Medulla oblongata (tissue), 1 donor: ENCODE data around the gene SH3GL2.
"Not testable (repeated sequence)": the region's sequence is repeated elsewhere in the genome, so short reads cannot be mapped to it uniquely, and the experiment has no call there.

Experiments used
- DNase-seq: peaks from one replicate; pipeline ENCODE4 v3.0.0-alpha.2; 2015; ENCODE audit errors: extremely low spot score

The SH3GL2 gene

DNA sequence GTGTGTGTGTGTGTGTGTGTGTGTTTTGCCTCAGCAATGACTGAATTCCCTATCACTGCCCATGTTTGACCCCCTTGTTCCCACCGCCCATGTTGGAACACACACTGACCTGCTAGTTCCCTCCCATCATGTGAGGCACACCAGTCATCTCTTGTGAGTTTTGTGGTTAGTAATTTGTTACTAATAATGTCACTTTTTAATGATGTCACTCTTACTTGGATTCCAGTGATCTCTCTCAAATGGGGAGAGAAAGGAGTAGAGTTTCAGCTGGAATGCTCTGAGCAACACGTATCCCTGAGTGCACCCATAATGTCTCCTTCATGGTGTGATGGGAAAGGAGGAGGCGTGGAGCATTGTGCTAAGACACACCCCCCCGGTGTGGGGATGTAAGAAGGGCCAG, 172.6 kb downstream of the SH3GL2 start:
- DNase-seq = no peak

DNA sequence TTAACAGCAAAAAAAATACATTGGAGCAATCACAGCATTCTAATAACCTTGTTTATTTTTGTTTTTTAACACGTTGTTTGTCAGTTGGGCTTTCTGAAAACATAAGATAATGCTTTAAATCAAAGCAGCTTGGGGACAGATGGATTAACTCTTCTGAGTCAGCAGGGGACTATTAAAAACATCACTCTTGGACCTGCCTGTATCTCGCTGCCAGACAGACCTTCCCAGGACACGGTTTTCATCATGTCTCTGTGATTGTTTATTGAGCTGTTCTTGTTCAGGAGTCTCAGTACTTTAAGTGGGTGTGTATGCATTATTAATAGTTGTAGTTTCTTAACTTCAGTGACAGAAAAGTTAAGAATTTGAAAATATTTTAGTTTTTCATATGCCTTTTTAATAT, 173.2 kb downstream of the SH3GL2 start:
- no peak for DNase-seq

DNA sequence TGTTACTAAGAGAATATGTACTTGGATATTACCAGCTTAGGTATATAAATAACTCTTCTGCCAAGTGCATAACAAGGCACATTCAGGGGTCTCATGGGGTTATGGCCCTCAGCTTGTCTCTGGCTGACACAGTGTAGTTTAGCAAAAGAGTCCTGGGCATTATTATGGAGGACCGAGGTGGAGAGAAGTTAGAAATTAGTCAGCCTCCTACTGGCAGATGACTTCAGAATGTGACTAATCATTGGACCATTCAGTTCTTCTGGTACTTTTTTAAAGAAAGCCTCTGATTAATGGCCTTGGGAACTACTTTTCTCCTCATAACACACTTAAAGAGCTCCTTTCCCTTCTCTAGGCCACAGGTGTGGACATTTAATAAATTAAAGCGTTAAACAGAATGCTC, 178.9 kb downstream of the SH3GL2 start:
- no peak for DNase-seq

DNA sequence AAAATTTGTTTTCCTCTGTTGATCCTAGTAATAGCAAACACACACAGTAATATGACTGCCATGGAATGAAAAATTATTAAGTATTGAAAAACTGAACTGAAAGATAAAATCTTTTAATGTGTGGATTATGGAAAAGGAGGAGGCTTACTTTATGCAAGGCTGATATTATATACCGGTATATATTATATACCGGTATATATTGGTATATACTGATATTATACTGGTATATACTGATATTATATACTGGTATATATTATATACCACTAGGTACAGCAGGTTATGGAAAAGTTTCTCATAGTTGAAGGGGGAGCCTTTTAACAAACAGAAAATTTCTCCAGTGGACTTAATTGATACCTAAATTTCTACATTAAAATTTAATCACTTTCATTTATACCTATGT, 181.4 kb downstream of the SH3GL2 start:
- DNase-seq = no peak

DNA sequence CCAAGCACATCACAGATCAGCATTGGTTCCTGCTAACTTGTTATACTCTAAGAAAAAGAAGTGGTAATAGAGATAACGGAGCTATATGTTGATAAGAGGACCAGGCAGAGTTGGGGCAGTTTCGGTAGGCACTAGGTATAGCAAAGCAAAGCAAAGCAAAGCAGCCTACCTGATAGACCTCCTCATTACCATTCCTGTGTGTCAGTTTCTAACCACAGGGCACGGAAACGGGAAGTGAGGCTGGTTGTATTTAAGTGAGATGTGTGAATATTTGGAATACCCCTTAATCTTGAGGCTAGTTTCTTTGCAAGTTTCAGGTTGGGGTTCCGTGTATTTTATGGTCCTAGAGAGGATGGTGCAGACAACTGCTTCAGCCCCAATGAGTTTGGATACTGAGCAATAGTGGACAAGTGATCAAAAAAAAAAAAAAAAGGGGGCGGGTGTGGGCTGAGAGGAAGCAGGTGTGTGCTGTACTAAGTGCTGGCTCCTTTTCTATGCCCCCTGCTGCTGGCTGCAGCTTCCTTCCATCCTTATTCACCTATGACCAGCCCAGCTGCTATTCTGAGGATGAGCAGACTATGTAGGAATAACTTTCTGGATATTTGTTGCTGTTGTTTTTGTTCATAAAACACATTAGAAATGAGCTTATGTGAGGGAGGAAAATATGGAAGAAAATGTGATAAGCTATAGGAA, 183.3 kb downstream of the SH3GL2 start:
- no peak for DNase-seq

DNA sequence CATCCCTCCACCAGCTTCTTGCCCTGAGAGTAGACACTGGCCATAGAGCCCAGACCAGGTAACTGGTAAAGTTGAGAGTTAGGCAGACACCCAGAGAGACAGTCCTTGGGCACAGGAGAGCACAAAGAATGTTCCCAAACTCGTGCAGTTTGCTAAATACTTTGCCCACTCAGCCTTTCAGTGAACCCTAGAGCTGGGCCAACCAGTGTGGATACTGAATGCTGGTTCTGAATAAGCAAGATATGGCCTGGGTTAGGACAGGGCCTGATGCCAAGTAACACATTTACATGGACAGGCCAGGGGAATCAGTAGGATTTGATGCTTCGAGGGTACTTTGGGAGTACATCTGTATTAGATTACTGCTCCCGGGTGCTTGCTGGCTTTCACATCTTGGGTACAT, 185.4 kb downstream of the SH3GL2 start:
- no peak for DNase-seq

DNA sequence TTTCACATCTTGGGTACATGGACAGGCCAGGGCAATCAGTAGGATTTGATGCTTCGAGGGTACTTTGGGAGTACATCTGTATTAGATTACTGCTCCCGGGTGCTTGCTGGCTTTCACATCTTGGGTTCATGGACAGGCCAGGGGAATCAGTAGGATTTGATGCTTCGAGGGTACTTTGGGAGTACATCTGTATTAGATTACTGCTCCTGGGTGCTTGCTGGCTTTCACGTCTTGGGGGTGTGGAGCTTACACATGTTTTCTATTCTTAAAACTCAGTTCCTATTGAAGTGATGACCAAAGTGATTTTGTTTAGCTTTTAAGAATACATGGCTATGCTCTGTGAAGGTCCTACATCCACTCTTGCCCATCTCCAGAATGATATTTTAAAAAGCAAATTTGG, 186.3 kb downstream of the SH3GL2 start:
- DNase-seq = not testable (repeated sequence)

DNA sequence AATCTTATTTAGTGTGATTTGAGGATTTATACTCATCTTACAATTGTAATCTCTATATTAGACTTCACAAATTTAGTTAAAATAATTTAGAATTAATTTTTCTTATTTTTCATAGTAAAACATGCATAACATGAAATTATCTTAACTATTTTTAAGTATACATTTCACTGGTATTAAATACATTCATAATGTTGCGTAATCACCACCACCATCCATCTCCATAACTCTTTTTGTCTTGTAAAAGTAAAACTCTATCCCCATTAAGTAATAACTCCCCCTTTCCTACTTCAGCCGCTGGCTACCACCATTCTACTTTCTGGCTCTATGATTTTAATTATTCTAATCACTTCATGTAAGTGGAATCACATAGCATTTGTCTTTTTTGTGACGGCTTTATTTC, 193.4 kb downstream of the SH3GL2 start:
- no peak for DNase-seq

DNA sequence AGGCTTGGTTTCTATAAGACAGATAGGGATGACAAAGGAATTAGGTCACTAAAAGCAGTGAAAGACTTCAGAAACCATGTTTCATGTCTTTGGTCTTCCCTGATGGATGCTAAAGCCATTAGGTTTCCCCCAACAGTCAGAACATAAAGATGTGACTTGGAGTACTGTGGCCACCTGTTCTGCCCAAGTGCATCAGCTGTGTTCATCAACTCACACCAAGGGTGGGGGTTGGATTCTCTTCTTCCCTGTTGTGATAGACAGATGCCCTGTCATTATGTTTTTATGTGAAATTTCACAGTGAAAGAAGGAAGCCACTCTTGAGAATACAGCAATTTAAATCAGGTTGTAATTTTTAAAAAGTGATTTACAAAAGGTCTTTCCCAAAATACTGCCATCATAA, 196.8 kb downstream of the SH3GL2 start:
- no peak for DNase-seq

DNA sequence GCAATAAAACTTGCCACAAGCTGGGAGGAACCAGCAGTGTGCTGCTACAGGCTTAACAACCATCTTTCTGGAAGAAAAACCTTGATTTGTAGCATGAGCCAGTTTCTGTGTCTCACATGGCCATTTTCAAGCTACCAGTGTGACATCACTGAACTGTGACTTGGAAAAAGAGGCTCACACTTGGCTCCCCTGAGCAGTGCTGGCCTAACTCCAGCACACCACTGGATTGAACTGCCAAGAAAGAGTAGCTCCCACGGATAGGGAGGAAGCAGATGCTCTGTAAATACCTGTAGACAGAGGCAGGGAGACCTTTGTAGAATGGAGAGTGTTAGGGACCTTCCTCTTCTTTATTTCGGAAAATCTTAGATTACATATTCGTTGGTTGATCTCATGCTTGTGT, 197.9 kb downstream of the SH3GL2 start:
- peak; percentile 83 for DNase-seq

DNA sequence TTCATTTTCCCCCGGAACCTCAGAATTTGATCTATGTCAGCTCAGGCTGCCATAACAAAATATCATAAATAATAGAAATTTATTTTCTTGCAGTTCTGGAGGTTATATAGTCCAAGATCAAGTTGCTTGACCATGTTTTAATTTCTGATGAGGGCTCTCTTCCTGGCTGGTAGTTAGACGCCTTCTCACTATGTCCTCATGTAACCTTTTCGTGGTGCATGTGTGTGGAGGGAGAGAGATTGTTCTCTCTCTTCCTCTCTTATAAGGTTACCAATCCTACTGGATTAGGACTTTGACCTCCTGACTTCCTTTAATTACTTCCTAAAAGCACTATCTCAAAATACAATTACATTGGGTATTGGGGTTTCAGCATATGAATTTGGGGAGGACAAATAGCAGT, 198.6 kb downstream of the SH3GL2 start:
- no peak for DNase-seq

DNA sequence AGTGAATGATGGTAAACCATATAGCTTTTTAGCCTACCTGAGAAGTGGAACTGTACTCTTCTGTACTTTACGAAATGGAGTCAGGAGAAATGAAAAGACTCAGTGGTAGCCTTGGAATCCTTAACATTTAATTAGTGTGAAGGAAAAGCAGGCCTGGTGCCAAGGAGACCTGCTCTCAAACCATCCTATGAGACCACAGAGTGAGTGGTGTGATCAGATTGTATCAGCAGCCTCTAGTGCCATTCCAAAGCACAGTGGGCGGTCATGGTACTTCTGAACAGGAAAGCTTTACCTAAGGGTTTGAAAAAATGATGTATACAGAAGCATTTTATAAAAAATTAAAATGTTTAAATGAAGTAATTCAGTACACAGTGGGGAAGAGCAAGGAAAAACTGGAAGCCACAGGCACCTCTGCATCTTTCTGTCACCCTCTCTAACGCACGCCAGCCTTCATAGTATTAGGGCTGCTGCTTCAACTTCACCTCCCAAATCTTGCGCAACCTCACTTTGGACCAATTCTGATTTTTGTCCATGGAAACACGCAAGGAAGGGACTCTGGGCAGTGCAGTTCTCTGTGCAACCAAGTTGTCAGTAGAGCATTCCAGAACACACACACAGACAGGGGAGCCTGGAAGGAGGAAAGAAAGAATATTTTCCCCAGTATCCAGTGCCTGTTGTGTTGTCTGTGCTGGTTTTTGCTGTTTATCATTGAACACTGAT, 203.7 kb downstream of the SH3GL2 start:
- peak; percentile 45 for DNase-seq

DNA sequence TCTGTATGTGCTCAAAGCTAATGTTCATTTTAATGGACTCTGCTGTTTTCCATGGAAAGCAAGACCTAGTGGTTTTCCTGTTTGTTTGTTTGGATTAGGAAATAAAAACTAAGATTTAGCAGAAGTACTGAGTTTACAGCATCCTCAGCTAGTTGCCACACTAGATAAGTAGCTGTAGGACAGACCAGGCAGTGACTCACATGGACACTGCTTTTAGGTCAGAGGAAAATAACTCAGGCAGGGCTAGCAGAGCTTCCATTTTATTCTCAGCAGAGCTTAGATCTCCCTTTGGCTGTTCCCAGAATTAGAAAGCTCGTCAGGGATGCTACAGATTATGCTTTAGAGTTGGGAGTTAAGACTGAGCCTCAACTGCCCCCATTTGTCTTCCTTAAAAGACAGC, 204.4 kb downstream of the SH3GL2 start:
- DNase-seq = no peak

DNA sequence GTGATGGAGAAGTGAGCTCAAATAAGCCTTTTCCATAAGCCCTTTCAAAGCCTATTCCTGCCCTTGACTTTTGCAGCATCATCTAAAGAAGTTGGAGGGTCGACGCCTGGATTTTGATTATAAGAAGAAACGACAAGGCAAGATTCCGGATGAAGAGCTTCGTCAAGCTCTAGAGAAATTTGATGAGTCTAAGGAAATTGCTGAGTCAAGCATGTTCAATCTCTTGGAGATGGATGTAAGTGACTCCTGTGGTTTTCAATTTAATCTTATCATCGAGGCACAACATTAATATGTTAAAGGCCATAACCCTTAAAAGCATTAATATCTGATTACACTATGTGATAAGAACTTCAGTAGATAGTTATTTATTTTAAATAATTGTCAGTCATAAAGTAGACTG, 210.4 kb downstream of the SH3GL2 start:
- no peak for DNase-seq

DNA sequence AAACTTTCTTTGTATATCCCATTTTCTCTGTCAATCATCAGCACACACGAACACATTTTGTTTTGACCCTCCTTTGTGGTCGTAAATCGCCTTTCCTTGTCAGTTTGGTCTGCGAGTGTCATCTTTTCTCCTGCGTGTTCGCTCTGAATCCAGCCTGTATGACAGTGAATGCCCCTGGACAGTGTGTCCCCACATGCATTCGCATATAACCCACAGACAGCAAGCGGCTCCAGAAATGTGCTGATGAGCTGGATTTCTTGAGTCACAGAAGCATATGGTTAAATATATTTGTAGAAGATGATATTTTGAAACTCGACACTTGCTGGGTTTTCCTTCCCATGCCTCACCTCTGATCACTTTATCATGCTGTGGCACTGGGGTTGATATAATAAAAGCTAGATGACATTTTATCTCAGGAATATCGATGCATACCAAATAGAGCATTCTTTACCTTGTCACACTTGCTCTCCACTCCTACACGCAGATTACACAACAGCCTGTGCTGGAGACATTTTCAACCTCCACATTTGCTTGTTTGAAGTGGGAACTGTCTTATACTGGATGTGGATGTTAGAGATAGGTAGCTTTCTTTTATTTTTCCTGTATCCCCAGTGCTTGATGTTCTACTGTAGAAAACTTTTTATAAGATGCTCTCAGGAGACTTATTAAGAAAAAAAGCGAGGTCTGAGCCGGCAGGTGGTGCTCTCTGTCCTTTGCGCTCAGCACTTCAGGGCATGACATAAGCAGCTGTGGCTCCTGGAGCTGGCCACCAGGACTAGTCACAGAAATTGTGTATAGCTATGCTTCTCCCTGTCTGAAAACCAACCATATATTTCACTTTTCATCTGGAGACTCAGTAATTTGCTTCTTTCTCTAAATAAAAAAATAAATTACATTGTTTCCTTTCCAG, 215.1 kb downstream of the SH3GL2 start:
- DNase-seq = no peak

DNA sequence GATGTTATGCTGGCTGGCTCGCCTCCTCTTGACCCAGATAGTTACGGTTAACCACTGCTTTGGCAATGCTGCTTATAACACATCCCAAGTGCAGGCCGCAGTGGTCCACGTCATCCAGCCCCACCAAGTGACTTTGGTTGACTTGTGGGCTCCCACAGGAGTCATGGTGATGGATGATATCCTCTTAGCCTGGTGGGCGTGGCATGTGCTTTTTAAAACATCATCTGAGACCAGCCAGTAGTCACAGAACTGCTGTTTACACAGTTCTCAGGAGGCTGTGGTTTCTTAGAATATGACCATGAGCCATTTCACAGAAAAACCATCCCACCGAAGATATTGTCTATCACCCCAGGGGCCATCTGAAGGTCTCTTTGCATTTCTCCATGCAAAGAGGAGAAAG, 216.9 kb downstream of the SH3GL2 start:
- no peak for DNase-seq

DNA sequence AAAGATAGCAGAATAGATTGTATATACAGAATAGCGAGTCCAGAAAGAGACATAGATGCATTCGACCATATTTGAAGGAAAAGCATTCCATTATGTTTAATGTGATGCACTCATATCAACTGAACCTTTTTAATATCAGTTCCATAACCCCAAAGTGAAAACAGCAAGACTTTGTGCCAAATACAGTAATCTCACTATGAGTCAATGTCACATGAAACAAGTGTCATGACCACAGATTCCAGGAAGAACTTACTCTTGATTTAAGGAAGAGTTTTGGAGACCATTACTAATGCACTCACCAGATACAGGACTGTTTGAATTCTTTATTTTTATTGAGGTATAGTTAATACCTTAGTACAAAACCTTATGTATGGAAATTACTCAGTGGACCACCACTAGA, 220.5 kb downstream of the SH3GL2 start:
- DNase-seq = no peak

DNA sequence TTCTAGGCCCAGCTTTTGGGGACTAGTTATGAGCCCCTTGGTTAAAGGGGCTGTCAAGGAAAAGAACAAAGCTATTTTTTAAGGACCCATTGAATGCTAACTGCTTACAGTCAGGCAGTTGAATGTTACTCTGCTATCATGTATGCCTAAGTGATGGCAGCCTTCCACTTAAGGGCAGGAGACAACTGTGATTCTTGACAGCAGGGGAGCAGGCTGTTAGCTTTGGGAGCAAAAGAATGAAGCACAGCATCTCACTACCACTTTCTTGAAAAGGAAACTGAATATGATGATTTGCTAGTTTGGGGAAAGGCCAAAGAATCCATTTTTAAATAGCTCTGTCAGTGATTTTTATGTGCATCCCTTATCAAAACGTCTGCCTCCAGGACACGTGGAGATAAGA, 221.6 kb downstream of the SH3GL2 start:
- no peak for DNase-seq

DNA sequence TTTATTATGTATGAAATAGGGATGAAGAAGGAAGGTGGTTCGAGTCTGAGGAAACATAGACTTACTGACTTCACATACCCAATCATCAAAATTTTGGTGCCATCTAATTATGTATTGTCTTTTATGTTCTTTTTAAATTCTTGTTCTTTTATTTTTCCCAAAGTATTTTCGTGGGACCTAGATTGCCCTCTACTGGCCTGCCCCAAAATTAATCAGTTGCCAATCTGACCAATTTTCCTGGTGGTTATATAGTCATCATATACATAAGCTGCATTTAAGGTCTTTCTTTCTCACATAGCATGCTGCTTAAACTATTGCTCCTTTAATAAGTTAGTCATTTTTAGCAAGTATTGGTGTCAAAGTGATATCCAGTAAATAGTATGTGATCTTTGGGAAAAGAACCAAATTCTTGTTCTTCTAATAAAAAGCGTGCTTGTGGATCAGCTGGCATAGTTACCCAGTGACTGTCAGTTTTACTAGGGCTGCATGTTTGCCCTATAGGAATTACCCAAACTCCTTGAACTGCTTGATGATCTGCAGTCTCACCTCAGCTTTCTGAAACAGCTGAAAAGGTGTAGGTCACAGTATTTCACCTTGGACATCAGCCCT, 223.5 kb downstream of the SH3GL2 start:
- peak; percentile 19 for DNase-seq

DNA sequence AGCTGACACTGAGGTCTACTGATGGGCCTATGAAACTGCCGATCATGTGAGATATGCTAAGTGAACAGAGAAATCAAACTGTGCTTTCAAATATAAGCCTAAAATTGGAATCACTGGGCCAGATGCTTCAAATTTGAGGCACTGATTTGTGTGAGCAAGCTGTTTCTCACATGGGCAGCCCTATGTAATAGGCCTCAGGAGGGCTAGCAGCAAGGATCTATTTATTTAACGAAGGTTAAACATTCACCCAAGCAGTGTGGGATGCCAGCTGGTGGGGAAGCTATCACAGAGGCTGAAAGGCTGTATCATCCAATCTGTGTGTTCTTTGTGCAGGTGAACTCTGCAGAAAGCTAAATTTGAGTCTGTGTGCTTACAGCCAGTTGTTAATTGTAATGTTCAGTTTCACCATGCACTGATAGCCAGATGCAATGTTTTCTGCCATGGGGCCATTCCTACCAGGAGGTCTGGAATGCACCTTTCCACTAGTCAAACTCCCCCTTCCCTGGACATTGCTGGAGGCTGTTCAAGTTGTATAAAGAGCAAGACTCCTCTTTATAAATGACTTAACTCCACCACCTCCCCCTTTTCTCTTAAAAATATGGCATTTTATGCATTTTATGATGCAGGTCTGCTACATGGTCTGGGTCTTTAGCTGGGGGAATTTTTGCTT, 228.9 kb downstream of the SH3GL2 start:
- DNase-seq = no peak

DNA sequence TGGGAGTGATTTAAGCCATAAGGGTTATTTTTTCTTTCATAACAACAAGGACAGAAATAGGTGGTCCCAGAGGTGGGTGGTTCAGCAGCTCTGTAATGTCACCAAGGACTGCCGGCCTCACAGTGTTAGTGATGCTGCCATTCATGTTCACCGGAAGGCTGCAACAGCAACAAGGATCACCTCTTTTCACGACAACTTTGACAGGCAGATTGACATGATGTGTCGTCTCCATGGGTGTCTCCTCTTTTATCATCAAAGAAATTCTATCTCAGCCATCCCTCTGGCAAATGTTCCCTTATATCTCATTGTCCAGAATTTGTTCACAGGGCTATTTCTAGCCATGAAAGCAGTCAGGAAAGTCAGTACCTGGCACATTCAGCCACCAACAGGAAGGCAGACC, 231.5 kb downstream of the SH3GL2 start:
- DNase-seq = no peak
